ENCODE measurements around the gene CNGA4.

DNA sequence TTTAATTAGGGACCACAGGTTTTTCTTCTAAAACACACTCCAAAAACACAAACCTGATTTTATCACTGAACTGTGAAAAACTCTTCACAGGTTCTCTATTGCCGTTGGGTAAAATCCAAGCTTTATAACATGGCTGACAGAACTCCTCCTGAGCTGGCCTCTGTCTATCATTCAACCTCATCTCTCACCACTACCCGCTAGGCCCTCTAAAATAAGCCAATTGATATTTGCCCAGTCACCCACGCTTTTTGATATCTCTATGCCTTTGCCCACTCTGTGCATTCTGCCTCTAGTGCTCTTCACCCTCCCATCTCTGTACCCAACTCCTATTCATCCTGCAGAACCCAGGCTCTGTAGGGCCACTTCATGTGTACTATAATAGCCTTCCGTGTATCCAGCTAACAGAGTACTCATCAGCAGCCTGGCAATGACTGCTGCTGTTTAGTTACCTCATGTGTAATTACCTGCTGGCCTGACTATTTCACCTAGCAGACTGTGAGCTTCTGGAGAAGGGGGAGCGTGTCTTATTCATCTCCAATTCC, 1.1 kb upstream of the CNGA4 start:
- TF ChIP-seq, protein P1, sequence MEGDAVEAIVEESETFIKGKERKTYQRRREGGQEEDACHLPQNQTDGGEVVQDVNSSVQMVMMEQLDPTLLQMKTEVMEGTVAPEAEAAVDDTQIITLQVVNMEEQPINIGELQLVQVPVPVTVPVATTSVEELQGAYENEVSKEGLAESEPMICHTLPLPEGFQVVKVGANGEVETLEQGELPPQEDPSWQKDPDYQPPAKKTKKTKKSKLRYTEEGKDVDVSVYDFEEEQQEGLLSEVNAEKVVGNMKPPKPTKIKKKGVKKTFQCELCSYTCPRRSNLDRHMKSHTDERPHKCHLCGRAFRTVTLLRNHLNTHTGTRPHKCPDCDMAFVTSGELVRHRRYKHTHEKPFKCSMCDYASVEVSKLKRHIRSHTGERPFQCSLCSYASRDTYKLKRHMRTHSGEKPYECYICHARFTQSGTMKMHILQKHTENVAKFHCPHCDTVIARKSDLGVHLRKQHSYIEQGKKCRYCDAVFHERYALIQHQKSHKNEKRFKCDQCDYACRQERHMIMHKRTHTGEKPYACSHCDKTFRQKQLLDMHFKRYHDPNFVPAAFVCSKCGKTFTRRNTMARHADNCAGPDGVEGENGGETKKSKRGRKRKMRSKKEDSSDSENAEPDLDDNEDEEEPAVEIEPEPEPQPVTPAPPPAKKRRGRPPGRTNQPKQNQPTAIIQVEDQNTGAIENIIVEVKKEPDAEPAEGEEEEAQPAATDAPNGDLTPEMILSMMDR (IDR thresholded peaks at IDR 0.05), result no peak
- no peak for TF ChIP-seq POLR2A (IDR thresholded peaks at IDR 0.05)

Data from uterus (tissue), 2 donors.